H9 (cell line): ENCODE data around the gene RCAN1. TPM values are rescaled to one million over a fixed set of nuclear protein-coding genes. Genes with fewer than 3 reads are reported as not detected.

ENCODE experiments used
- DNase-seq: peaks from one replicate; pipeline ENCODE4 v3.0.0-alpha.2; 2017
- H2AFZ ChIP-seq: one replicate; pipeline ENCODE4 v1.6.1; 2013; ENCODE audit warnings: mild to moderate bottlenecking, low read length, control low read depth, moderate library complexity
- H2AK5ac ChIP-seq: 2 replicates; pipeline ENCODE4 v1.6.1; 2013; ENCODE audit warnings: low read length, control low read depth, mixed read lengths; ENCODE audit not compliant: insufficient read length
- H2BK120ac ChIP-seq: one replicate; pipeline ENCODE4 v1.6.1; 2013; ENCODE audit warnings: low read depth, mild to moderate bottlenecking, low read length, control low read depth, inconsistent platforms; ENCODE audit not compliant: poor library complexity, severe bottlenecking
- H2BK12ac ChIP-seq: 2 replicates; pipeline ENCODE4 v1.6.1; 2013; ENCODE audit warnings: low read length, control low read depth, mixed read lengths, low read depth; ENCODE audit not compliant: insufficient read length
- H2BK15ac ChIP-seq: 2 replicates; pipeline ENCODE4 v1.6.1; 2013; ENCODE audit warnings: low read depth, low read length, control low read depth
- H2BK20ac ChIP-seq: one replicate; pipeline ENCODE4 v1.6.1; 2013; ENCODE audit warnings: low read depth, mild to moderate bottlenecking, low read length, control low read depth, inconsistent platforms; ENCODE audit not compliant: poor library complexity, severe bottlenecking
- H2BK5ac ChIP-seq: 2 replicates; pipeline ENCODE4 v1.6.1; 2013; ENCODE audit warnings: low read length, control low read depth, mixed read lengths; ENCODE audit not compliant: insufficient read length
- H3K14ac ChIP-seq: 2 replicates; pipeline ENCODE4 v1.6.1; 2013; ENCODE audit warnings: low read length, control low read depth; ENCODE audit not compliant: insufficient read depth
- H3K18ac ChIP-seq: 2 replicates; pipeline ENCODE4 v1.6.1; 2013; ENCODE audit warnings: low read depth, mild to moderate bottlenecking, mixed read lengths, low read length, control low read depth; ENCODE audit not compliant: insufficient read length
- H3K23ac ChIP-seq: 2 replicates; pipeline ENCODE4 v1.6.1; 2013; ENCODE audit warnings: low read length, control low read depth, mixed read lengths, low read depth; ENCODE audit not compliant: insufficient read length
- H3K23me2 ChIP-seq: 2 replicates; pipeline ENCODE4 v1.6.1; 2013; ENCODE audit warnings: low read depth, mild to moderate bottlenecking, mixed read lengths, low read length, control low read depth; ENCODE audit not compliant: insufficient read length, poor library complexity, severe bottlenecking
- H3K27ac ChIP-seq: 2 replicates; pipeline ENCODE4 v1.5.1; 2013; ENCODE audit warnings: low read length, control low read depth, mixed read lengths, low read depth; ENCODE audit not compliant: insufficient read length
- H3K27me3 ChIP-seq: 2 replicates; pipeline ENCODE4 v1.6.1; 2013; ENCODE audit warnings: low read length, control low read depth, inconsistent platforms; ENCODE audit not compliant: insufficient read depth
- H3K4ac ChIP-seq: 2 replicates; pipeline ENCODE4 v1.6.1; 2013; ENCODE audit warnings: low read depth, mild to moderate bottlenecking, control low read depth, inconsistent platforms, low read length, moderate library complexity
- H3K4me1 ChIP-seq: 2 replicates; pipeline ENCODE4 v1.6.1; 2013; ENCODE audit warnings: low read length, control low read depth, inconsistent platforms; ENCODE audit not compliant: insufficient read depth
- H3K4me2 ChIP-seq: 2 replicates; pipeline ENCODE4 v1.6.1; 2013; ENCODE audit warnings: low read length, control low read depth, mixed read lengths; ENCODE audit not compliant: insufficient read length, insufficient read depth
- H3K56ac ChIP-seq: 2 replicates; pipeline ENCODE4 v1.6.1; 2013; ENCODE audit warnings: low read depth, mild to moderate bottlenecking, mixed read lengths, low read length, control low read depth; ENCODE audit not compliant: insufficient read length
- H3K79me1 ChIP-seq: 2 replicates; pipeline ENCODE4 v1.6.1; 2013; ENCODE audit warnings: low read depth, mild to moderate bottlenecking, moderate library complexity, low read length, control low read depth, inconsistent platforms; ENCODE audit not compliant: insufficient read depth, poor library complexity, severe bottlenecking
- H3K79me2 ChIP-seq: 2 replicates; pipeline ENCODE4 v1.6.1; 2013; ENCODE audit warnings: low read length, control low read depth, inconsistent platforms; ENCODE audit not compliant: insufficient read depth
- H3K9ac ChIP-seq: 2 replicates; pipeline ENCODE4 v1.6.1; 2013; ENCODE audit warnings: low read length, control low read depth, mixed read lengths; ENCODE audit not compliant: insufficient read length; ENCODE audit errors: extremely low read depth
- H3K9me3 ChIP-seq: one replicate; pipeline ENCODE4 v1.6.1; 2013; ENCODE audit warnings: low read depth, low read length, inconsistent platforms; ENCODE audit not compliant: control insufficient read depth
- H3T11ph ChIP-seq: one replicate; pipeline ENCODE4 v1.6.1; 2013; ENCODE audit warnings: mild to moderate bottlenecking, low read length, control low read depth, inconsistent platforms
- H4K20me1 ChIP-seq: one replicate; pipeline ENCODE4 v1.6.1; 2013; ENCODE audit not compliant: control insufficient read depth, insufficient read length, insufficient read depth
- H4K5ac ChIP-seq: 2 replicates; pipeline ENCODE4 v1.6.1; 2013; ENCODE audit warnings: low read depth, mild to moderate bottlenecking, mixed read lengths, low read length, control low read depth; ENCODE audit not compliant: insufficient read length
- H4K8ac ChIP-seq: replicated peaks from 2 replicates; pipeline ENCODE4 v1.6.1; 2013; ENCODE audit warnings: low read length, control low read depth, mixed read lengths, low read depth; ENCODE audit not compliant: insufficient read length
- H4K91ac ChIP-seq: 2 replicates; pipeline ENCODE4 v1.6.1; 2013; ENCODE audit warnings: low read depth, mild to moderate bottlenecking, moderate library complexity, mixed read lengths, low read length, control low read depth; ENCODE audit not compliant: insufficient read length
- H3K27ac Mint-ChIP-seq, 3 experiments: 2 replicates in 2 of 3; 3 replicates in 1 of 3; pipeline ENCODE4 v1.8.0; 2020 to 2021; ENCODE audit warnings: mixed read lengths in 3 of 3, mild to moderate bottlenecking in 1 of 3, moderate library complexity in 1 of 3
- H3K27me3 Mint-ChIP-seq: 2 replicates; pipeline ENCODE4 v1.8.0; 2021; ENCODE audit warnings: low read depth, mild to moderate bottlenecking, moderate library complexity, mixed read lengths
- H3K36me3 Mint-ChIP-seq, 3 experiments: 2 replicates in 2 of 3; 3 replicates in 1 of 3; pipeline ENCODE4 v1.8.0; 2020 to 2021; ENCODE audit warnings: low read depth in 3 of 3, mixed read lengths in 3 of 3; ENCODE audit not compliant: insufficient read depth in 1 of 3
- H3K4me1 Mint-ChIP-seq, 2 experiments: 2 replicates each; pipeline ENCODE4 v1.8.0; 2020; ENCODE audit warnings: mixed read lengths in 2 of 2
- H3K4me3 Mint-ChIP-seq, 2 experiments: 2 replicates in 1 of 2; 3 replicates in 1 of 2; pipeline ENCODE4 v1.8.0; 2020 to 2021; ENCODE audit warnings: mild to moderate bottlenecking in 2 of 2, mixed read lengths in 2 of 2, moderate library complexity in 1 of 2
- H3K9me3 Mint-ChIP-seq, 2 experiments: 2 replicates in 1 of 2; 3 replicates in 1 of 2; pipeline ENCODE4 v1.8.0; 2020; ENCODE audit warnings: mild to moderate bottlenecking in 2 of 2, mixed read lengths in 2 of 2, moderate library complexity in 1 of 2
- CTCF ChIP-seq: fragments of 200-600 bp; sonication (generic); conservative IDR thresholded peaks from 3 replicates; pipeline ENCODE4 v1.8.0; 2021; ENCODE audit warnings: antibody characterized with exemption, mild to moderate bottlenecking
- WGBS: extraction: QIAGEN DNeasy Blood & Tissue Kit; methylation state at CpG from one replicate; pipeline ENCODE4 v1.1.7; 2013; ENCODE audit warnings: missing lambda C conversion rate, low lambda C conversion rate, mixed read lengths; ENCODE audit not compliant: insufficient read length; ENCODE audit errors: extremely low coverage; 5-methylcytosine and 5-hydroxymethylcytosine counted together
- total RNA-seq: library from RNA; stranded (reverse); gene quantifications from 2 replicates; pipeline ENCODE4 v1.2.1, GENCODE V29; 2021

RCAN1 gene
- total RNA-seq, 1 experiment from 2014 or later: 7.0 TPM

GRCh38 chr21:34640858-34641257 lies 25.9 kb upstream of the RCAN1 start:
- no peaks in the 10 kb centered on the region for H3K27me3 ChIP-seq
- no peak overlapping the region for H3K56ac ChIP-seq
- no peak overlapping the region for H3K14ac ChIP-seq
- H3K23ac ChIP-seq: no peak overlapping the region
- no peak overlapping the region for H3T11ph ChIP-seq
- no peak overlapping the region for H2BK12ac ChIP-seq
- TF ChIP-seq CTCF: no peak
- H3K27ac ChIP-seq: no peak overlapping the region
- peaks cover 6% of the 10 kb centered on the region for H3K27me3 Mint-ChIP-seq
- H2BK5ac ChIP-seq: no peak overlapping the region
- no peak overlapping the region for H2BK120ac ChIP-seq
- no peak overlapping the region for H3K27ac Mint-ChIP-seq
- H3K4me2 ChIP-seq: no peak overlapping the region
- no peak overlapping the region for H3K4ac ChIP-seq
- H4K8ac ChIP-seq: no peak overlapping the region
- DNase-seq: no peak
- no peaks in the 10 kb centered on the region for H3K9me3 ChIP-seq
- H2BK20ac ChIP-seq: no peak overlapping the region
- H2AK5ac ChIP-seq: no peak overlapping the region
- no peaks in the 10 kb centered on the region for H3K4me1 ChIP-seq
- H3K36me3 Mint-ChIP-seq: no peaks in the 10 kb centered on the region; a peak in 1 of 7 replicates
- H4K91ac ChIP-seq: no peak overlapping the region
- no peak overlapping the region for H3K9ac ChIP-seq
- no CpG with 5 or more reads among the region's 4 CpGs for WGBS
- H2BK15ac ChIP-seq: no peak overlapping the region
- H3K4me1 Mint-ChIP-seq: peaks cover 2 to 3% of the 10 kb centered on the region in 2 experiments; a peak in 2 of 4 replicates
- H3K9me3 Mint-ChIP-seq: no peaks in the 10 kb centered on the region
- H3K4me3 Mint-ChIP-seq: no peak overlapping the region
- no peak overlapping the region for H3K18ac ChIP-seq
- H3K79me2 ChIP-seq: no peaks in the 10 kb centered on the region
- H4K20me1 ChIP-seq: no peaks in the 10 kb centered on the region
- no peaks in the 10 kb centered on the region for H3K79me1 ChIP-seq
- H3K23me2 ChIP-seq: no peaks in the 10 kb centered on the region
- no peak overlapping the region for H4K5ac ChIP-seq
- H2AFZ ChIP-seq: no peak overlapping the region
